Right lung (tissue), 5 donors: ENCODE data around the gene SPDYE3. TPM values are rescaled to one million over a fixed set of nuclear protein-coding genes. Genes with fewer than 3 reads are reported as not detected.
"Not testable (repeated sequence)": the region's sequence is repeated elsewhere in the genome, so short reads cannot be mapped to it uniquely, and the experiment has no call there.

ENCODE experiments used
- DNase-seq, 2 donors: peaks; one replicate each; pipeline ENCODE4 v3.0.0-alpha.2; 2013
- polyA plus RNA-seq, 5 donors: library from polyadenylated mRNA; unstranded; fragments of 120-200 nt; gene quantifications; one replicate each; pipeline versions ENCODE4 v1.2.1 to v1.2.3, GENCODE V29; 2013; ENCODE audit warnings: inconsistent platforms in 1 of 5, low replicate concordance in 1 of 5; ENCODE audit not compliant: insufficient read length in 5 of 5, insufficient read depth in 1 of 5

Gene SPDYE3
- polyA plus RNA-seq, 5 donors: 5.7 to 7.4 (median 6.7) TPM

GRCh38 chr7:100349757-100350156 is 42.3 kb downstream of the SPDYE3 start:
- DNase-seq: no peak

- DNase-seq: no peak
Measured at GRCh38 chr7:100351657-100352058, 44.2 kb downstream of the SPDYE3 start.

- not testable (repeated sequence) for DNase-seq
Measured at GRCh38 chr7:100352230-100352781, 44.8 kb downstream of the SPDYE3 start.

- DNase-seq: no peak
Measured at GRCh38 chr7:100352984-100353684, 45.6 kb downstream of the SPDYE3 start.

GRCh38 chr7:100353685-100354330 is 46.3 kb downstream of the SPDYE3 start:
- DNase-seq: no peak

GRCh38 chr7:100356416-100357068 is 49.0 kb downstream of the SPDYE3 start:
- DNase-seq: no peak

GRCh38 chr7:100357131-100357561 is 49.6 kb downstream of the SPDYE3 start:
- DNase-seq: no peak

GRCh38 chr7:100358027-100358856 is 50.7 kb downstream of the SPDYE3 start, which contains the start of gene PILRB:
TSS of gene PILRB (plus strand) at chr7:100358117. CDS start at chr7:100358303, 186 bp downstream.
- DNase-seq: no peak

- no peak for DNase-seq
Measured at GRCh38 chr7:100358857-100359212, 51.3 kb downstream of the SPDYE3 start.

GRCh38 chr7:100360135-100360854 is 52.8 kb downstream of the SPDYE3 start:
- DNase-seq: no peak

- DNase-seq: no peak
Measured at GRCh38 chr7:100363098-100363497, 55.6 kb downstream of the SPDYE3 start.

GRCh38 chr7:100363797-100364196 is 56.3 kb downstream of the SPDYE3 start:
- DNase-seq: not testable (repeated sequence)

GRCh38 chr7:100364480-100364879 is 57.0 kb downstream of the SPDYE3 start:
- DNase-seq: no peak

GRCh38 chr7:100365998-100366367 is 58.5 kb downstream of the SPDYE3 start:
- not testable (repeated sequence) for DNase-seq

GRCh38 chr7:100366411-100367250 is 59.1 kb downstream of the SPDYE3 start:
- no peak for DNase-seq

GRCh38 chr7:100367251-100367620 is 59.7 kb downstream of the SPDYE3 start:
- no peak for DNase-seq

- no peak for DNase-seq
Measured at GRCh38 chr7:100367676-100368613, 60.4 kb downstream of the SPDYE3 start.

GRCh38 chr7:100369105-100369504 is 61.6 kb downstream of the SPDYE3 start:
- peak in 1 of 2 donors; percentile 17 for DNase-seq

GRCh38 chr7:100370303-100370702 is 62.8 kb downstream of the SPDYE3 start:
- DNase-seq: no peak
